ENCODE data around the gene IRF7. TPM values are rescaled to one million over a fixed set of nuclear protein-coding genes. Genes with fewer than 3 reads are reported as not detected.

IRF7 gene
- total and polyA plus RNA-seq, 8 donors = 9.8 to 50.4 (median 14.3) TPM

DNA sequence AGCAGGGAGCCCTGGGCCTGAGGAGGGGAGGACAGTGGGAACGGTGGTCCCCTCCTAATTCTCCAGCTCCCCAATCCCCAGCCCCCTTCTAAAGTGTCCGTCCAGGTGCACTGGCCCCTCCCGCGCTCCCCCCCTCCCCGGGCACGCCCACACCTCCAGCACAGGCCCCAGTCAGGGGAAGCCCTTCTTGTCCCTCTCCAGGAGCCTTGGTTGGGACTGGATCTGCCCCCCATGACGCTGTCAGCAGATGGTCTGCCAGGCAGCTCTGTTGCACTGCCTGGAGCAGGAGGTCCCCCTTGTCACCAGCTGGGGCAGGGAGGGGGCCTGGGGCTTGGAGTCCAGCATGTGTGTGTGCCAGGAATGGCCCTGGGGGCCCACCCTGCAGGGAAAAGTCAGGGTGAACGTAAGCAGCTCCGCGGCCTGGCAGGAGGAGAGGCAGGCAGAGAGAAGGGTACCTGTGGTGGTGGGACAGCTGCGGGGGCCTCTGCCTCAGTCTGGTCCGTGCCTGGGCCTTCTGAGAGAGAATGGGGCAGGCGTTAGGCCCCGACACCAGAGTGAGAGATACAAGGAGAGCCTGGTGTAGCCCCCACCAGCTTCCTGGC, 1.6 kb downstream of the IRF7 start:
- Histone ChIP-seq H3K36me3 (peaks cover 0 to 62% of the 10 kb centered on the region in 2 donors), H3K4me3 (peak overlapping the region in 1 of 2 donors; percentile 92), H3K9me3 (no peaks in the 10 kb centered on the region), H3K27me3 (no peaks in the 10 kb centered on the region), H3K27ac (peak overlapping the region in 1 of 2 donors; percentile 97), H3K4me1 (peaks cover 14 to 43% of the 10 kb centered on the region in 2 donors)
- TF ChIP-seq, protein P1, sequence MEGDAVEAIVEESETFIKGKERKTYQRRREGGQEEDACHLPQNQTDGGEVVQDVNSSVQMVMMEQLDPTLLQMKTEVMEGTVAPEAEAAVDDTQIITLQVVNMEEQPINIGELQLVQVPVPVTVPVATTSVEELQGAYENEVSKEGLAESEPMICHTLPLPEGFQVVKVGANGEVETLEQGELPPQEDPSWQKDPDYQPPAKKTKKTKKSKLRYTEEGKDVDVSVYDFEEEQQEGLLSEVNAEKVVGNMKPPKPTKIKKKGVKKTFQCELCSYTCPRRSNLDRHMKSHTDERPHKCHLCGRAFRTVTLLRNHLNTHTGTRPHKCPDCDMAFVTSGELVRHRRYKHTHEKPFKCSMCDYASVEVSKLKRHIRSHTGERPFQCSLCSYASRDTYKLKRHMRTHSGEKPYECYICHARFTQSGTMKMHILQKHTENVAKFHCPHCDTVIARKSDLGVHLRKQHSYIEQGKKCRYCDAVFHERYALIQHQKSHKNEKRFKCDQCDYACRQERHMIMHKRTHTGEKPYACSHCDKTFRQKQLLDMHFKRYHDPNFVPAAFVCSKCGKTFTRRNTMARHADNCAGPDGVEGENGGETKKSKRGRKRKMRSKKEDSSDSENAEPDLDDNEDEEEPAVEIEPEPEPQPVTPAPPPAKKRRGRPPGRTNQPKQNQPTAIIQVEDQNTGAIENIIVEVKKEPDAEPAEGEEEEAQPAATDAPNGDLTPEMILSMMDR (IDR thresholded peaks at IDR 0.05) = no peak
- DNase-seq (peak in 1 of 4 donors; percentile 80), ATAC-seq (no peak)
- intact Hi-C loops (cut with DNase I) = no loop called here

DNA sequence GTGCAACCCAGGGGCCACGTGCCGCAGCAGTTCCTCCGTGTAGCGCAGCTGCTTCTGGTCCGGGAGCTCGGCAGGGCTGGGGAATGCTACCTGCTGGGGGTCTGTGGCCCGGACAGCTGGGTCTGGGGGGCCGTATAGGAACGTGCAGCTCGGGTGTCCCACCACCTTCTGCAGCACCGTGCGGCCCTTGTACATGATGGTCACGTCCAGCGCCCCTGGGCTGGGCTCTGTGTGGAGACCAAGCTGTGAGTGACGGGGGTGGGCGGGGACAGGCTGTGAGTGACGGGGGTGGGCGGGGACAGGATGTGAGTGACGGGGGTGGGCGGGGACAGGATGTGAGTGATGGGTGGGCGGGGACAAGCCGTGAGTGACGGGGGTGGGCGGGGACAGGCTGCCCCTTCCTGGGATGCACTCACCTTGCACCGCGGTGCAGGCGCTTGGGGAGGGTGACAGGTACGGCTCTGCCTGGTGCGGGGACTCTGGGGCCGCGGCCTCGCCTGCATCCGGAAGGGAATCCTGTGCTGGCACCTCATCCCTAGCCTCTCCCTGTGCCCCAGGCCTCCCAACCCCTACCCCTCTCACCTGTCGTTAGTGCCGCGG, 2.3 kb downstream of the IRF7 start:
- Histone ChIP-seq H3K27ac (peak overlapping the region in 1 of 2 donors; percentile 97), H3K4me3 (peak overlapping the region in 1 of 2 donors; percentile 92), H3K36me3 (peaks cover 0 to 68% of the 10 kb centered on the region in 2 donors), H3K4me1 (peaks cover 14 to 43% of the 10 kb centered on the region in 2 donors), H3K27me3 (no peaks in the 10 kb centered on the region), H3K9me3 (no peaks in the 10 kb centered on the region)
- DNase-seq = peak in 3 of 4 donors; percentile 46 to 86 (median 67)
- intact Hi-C loops (cut with DNase I) = no loop called here
- ATAC-seq = peak; percentile 3
- TF ChIP-seq, protein P1 (IDR thresholded peaks at IDR 0.05) = no peak

DNA sequence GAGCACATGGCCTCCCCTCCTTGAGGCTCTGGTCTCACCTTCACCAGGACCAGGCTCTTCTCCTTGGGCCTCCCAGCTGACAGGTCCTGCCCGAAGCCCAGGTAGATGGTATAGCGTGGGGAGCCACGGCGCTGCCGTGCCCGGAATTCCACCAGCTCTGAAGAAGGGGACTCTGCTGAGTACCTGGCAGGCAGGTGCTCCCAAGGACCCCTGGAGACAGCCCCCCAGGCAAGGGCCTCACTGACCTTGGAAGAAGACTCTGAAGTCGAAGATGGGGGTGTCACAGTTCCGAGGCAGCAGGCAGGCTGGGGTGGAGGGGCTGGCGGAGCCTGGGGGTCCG, 2.8 kb downstream of the IRF7 start:
- TF ChIP-seq, protein P1 (IDR thresholded peaks at IDR 0.05) = no peak
- Histone ChIP-seq H3K36me3 (peaks cover 0 to 74% of the 10 kb centered on the region in 2 donors), H3K9me3 (no peaks in the 10 kb centered on the region), H3K27ac (peak overlapping the region in 1 of 2 donors; percentile 41), H3K27me3 (no peaks in the 10 kb centered on the region), H3K4me1 (peaks cover 14 to 43% of the 10 kb centered on the region in 2 donors), H3K4me3 (no peak overlapping the region)
- DNase-seq (no peak), ATAC-seq (no peak)
- intact Hi-C loops (cut with DNase I) = no loop called here

DNA sequence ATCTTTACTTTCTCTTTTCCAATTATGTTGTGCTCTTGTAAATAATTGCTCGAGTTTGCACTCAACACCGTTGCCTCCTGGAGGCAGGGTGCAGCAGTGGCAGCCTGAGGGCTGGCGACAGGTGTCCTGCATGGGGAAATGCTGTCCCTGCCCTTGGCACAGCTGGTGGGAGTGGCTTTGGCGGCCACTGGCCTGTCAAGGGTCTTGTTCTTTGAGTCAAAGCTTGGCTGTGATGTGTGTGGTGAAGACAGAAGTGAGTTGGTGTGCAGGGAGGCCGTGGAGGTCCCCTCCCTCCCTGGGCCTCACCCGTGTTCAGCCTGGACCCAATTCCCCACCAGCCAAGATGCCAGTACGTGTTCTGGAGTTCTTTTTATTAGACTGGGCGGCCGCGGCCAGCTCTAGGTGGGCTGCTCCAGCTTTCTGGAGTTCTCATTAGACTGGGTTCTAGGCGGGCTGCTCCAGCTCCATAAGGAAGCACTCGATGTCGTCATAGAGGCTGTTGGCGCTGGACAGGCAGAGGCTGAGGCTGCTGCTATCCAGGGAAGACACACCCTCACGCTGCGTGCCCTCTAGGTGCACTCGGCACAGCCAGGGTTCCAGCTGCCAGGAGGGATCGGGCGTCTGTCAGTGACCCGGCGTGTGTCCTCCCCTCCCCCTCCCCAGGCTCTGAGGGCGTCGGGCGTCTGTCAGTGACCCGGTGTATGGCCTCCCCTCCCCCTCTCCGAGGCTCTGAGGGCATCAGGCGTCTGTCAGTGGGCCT, 3.4 kb downstream of the IRF7 start:
- DNase-seq (peak in 1 of 4 donors; percentile 77), ATAC-seq (no peak)
- H3K27ac ChIP-seq = no peak overlapping the region
- H3K27me3 ChIP-seq = no peaks in the 10 kb centered on the region
- TF ChIP-seq, protein P1 (IDR thresholded peaks at IDR 0.05) = no peak
- peaks cover 14 to 42% of the 10 kb centered on the region in 2 donors for H3K4me1 ChIP-seq
- no peak overlapping the region for H3K4me3 ChIP-seq
- H3K9me3 ChIP-seq = no peaks in the 10 kb centered on the region
- intact Hi-C loops (cut with DNase I) = no loop called here
- H3K36me3 ChIP-seq = peaks cover 0 to 79% of the 10 kb centered on the region in 2 donors
